Hepatocyte (in vitro differentiated cells): ENCODE data around the gene ZBTB22.

Experiments used
- EZH2 ChIP-seq: fragments of 200-600 bp; sonication (generic); IDR thresholded peaks from 2 replicates; pipeline ENCODE4 v1.6.1; 2016; ENCODE audit warnings: antibody characterized with exemption, mild to moderate bottlenecking, borderline replicate concordance
- EZH2phosphoT487 ChIP-seq: fragments of 200-600 bp; sonication (generic); IDR thresholded peaks from one replicate; pipeline ENCODE4 v1.6.1; 2018; ENCODE audit warnings: antibody characterized with exemption, mild to moderate bottlenecking, low read depth, moderate library complexity; ENCODE audit not compliant: unreplicated experiment, severe bottlenecking
- TF ChIP-seq, protein P1 (sequence below): fragments of 200-600 bp; sonication (generic); IDR thresholded peaks from 2 replicates; pipeline ENCODE4 v1.5.1; 2016; ENCODE audit warnings: antibody characterized with exemption, mild to moderate bottlenecking; ENCODE audit not compliant: poor library complexity

DNA sequence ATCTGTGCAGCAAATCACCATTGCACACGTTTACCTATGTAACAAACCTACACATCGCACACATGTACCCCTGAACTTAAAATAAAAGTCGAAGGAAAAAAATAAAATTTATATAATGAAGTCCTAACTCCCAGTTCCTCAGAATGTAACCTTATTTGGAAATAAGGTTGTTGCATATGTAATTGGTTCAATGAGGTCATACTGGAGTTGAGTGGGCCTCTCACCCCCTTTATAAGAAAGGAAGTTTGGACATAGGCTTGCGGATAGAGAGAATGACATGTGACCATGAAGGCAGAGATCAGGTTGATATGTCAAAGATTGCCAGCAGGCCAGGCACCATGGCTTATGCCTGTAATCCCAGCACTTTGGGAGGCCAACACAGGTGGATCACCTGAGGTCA, 16.1 kb upstream of the ZBTB22 start:
- TF ChIP-seq EZH2 (no peak), EZH2phosphoT487 (no peak)
- TF ChIP-seq, protein P1, sequence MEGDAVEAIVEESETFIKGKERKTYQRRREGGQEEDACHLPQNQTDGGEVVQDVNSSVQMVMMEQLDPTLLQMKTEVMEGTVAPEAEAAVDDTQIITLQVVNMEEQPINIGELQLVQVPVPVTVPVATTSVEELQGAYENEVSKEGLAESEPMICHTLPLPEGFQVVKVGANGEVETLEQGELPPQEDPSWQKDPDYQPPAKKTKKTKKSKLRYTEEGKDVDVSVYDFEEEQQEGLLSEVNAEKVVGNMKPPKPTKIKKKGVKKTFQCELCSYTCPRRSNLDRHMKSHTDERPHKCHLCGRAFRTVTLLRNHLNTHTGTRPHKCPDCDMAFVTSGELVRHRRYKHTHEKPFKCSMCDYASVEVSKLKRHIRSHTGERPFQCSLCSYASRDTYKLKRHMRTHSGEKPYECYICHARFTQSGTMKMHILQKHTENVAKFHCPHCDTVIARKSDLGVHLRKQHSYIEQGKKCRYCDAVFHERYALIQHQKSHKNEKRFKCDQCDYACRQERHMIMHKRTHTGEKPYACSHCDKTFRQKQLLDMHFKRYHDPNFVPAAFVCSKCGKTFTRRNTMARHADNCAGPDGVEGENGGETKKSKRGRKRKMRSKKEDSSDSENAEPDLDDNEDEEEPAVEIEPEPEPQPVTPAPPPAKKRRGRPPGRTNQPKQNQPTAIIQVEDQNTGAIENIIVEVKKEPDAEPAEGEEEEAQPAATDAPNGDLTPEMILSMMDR: no peak
